Astrocyte (in vitro differentiated cells and primary cell): ENCODE results near the gene PDZD2. TPM values are rescaled to one million over a fixed set of nuclear protein-coding genes. Genes with fewer than 3 reads are reported as not detected.

ENCODE experiments used
- DNase-seq: peaks from one replicate; pipeline ENCODE4 v3.0.0-alpha.2; 2010; ENCODE audit warnings: low read depth
- FAIRE-seq: peaks from 2 replicates; lab custom pipeline; 2011; peaks lifted over from hg19 to GRCh38; lab: Jason Lieb, UNC
- H2AFZ ChIP-seq: 2 replicates; pipeline ENCODE4 v1.6.0; 2012; ENCODE audit warnings: low read depth, low read length, inconsistent platforms
- H3K27ac ChIP-seq: 2 replicates; pipeline ENCODE4 v1.5.1; 2011; ENCODE audit warnings: low read depth, low read length, inconsistent platforms
- H3K27me3 ChIP-seq: 2 replicates; pipeline ENCODE4 v1.6.0; 2011; ENCODE audit warnings: low read length, inconsistent platforms; ENCODE audit not compliant: insufficient read depth
- H3K36me3 ChIP-seq: 2 replicates; pipeline ENCODE4 v1.5.1; 2011; ENCODE audit warnings: low read length, inconsistent platforms; ENCODE audit not compliant: insufficient read depth
- H3K4me1 ChIP-seq: 2 replicates; pipeline ENCODE4 v1.5.1; 2011; ENCODE audit warnings: low read length, inconsistent platforms; ENCODE audit not compliant: insufficient read depth
- H3K4me2 ChIP-seq: 2 replicates; pipeline ENCODE4 v1.6.0; 2012; ENCODE audit warnings: low read length, inconsistent platforms
- H3K4me3 ChIP-seq: 2 replicates; pipeline ENCODE4 v1.5.1; 2011; ENCODE audit warnings: low read depth, mild to moderate bottlenecking, low read length, inconsistent platforms; ENCODE audit not compliant: insufficient read depth
- H3K79me2 ChIP-seq: 2 replicates; pipeline ENCODE4 v1.6.0; 2012; ENCODE audit warnings: mild to moderate bottlenecking, low read length, inconsistent platforms; ENCODE audit not compliant: insufficient read depth
- H3K9ac ChIP-seq: 2 replicates; pipeline ENCODE4 v1.6.0; 2012; ENCODE audit warnings: mild to moderate bottlenecking, low read length, inconsistent platforms
- H3K9me3 ChIP-seq: 2 replicates; pipeline ENCODE4 v1.5.1; 2012; ENCODE audit warnings: low read depth, mild to moderate bottlenecking, low read length, inconsistent platforms; ENCODE audit not compliant: insufficient read depth
- H4K20me1 ChIP-seq: 2 replicates; pipeline ENCODE4 v1.6.0; 2012; ENCODE audit warnings: low read length, inconsistent platforms; ENCODE audit not compliant: insufficient read depth
- H3K27ac Mint-ChIP-seq: one replicate; pipeline ENCODE4 v1.8.0; 2021; ENCODE audit warnings: mild to moderate bottlenecking, mixed read lengths; ENCODE audit not compliant: unreplicated experiment
- H3K27me3 Mint-ChIP-seq: one replicate; pipeline ENCODE4 v1.8.0; 2021; ENCODE audit warnings: low read depth, mixed read lengths; ENCODE audit not compliant: unreplicated experiment
- H3K36me3 Mint-ChIP-seq: one replicate; pipeline ENCODE4 v1.8.0; 2021; ENCODE audit warnings: low read depth, mixed read lengths; ENCODE audit not compliant: unreplicated experiment
- H3K4me1 Mint-ChIP-seq: one replicate; pipeline ENCODE4 v1.8.0; 2021; ENCODE audit warnings: low read depth, mixed read lengths; ENCODE audit not compliant: unreplicated experiment
- H3K4me3 Mint-ChIP-seq: one replicate; pipeline ENCODE4 v1.8.0; 2021; ENCODE audit warnings: mild to moderate bottlenecking, moderate library complexity, mixed read lengths; ENCODE audit not compliant: unreplicated experiment
- H3K9me3 Mint-ChIP-seq: one replicate; pipeline ENCODE4 v1.8.0; 2021; ENCODE audit warnings: mild to moderate bottlenecking, mixed read lengths; ENCODE audit not compliant: unreplicated experiment
- CTCF ChIP-seq: IDR thresholded peaks from 2 replicates; pipeline ENCODE4 v1.5.1; 2011; ENCODE audit warnings: low read depth, mild to moderate bottlenecking, inconsistent platforms, low read length, moderate library complexity; ENCODE audit not compliant: insufficient read depth
- EZH2 ChIP-seq: IDR thresholded peaks from 2 replicates; pipeline ENCODE4 v1.6.1; 2012; ENCODE audit warnings: mild to moderate bottlenecking, low read length, inconsistent platforms; ENCODE audit not compliant: insufficient read depth
- total RNA-seq: library from RNA; stranded (reverse); gene quantifications from 2 replicates; pipeline ENCODE4 v1.2.1, GENCODE V29; 2021

Gene PDZD2
- total RNA-seq, 1 donor from 2014 or later: 10.3 TPM

GRCh38 chr5:31767335-31768031, 128.6 kb downstream of the PDZD2 start:
- H3K4me3 ChIP-seq: no peak overlapping the region
- H3K4me2 ChIP-seq: no peak overlapping the region
- FAIRE-seq (no peak), DNase-seq (no peak)
- H3K9me3 ChIP-seq: no peaks in the 10 kb centered on the region
- Mint-ChIP-seq H3K9me3 (peaks cover 2% of the 10 kb centered on the region), H3K27ac (no peak overlapping the region), H3K36me3 (no peaks in the 10 kb centered on the region), H3K4me3 (no peak overlapping the region), H3K4me1 (no peaks in the 10 kb centered on the region), H3K27me3 (peaks cover 9% of the 10 kb centered on the region)
- H3K9ac ChIP-seq: no peak overlapping the region
- no peaks in the 10 kb centered on the region for H3K36me3 ChIP-seq
- peaks cover 7% of the 10 kb centered on the region for H3K27me3 ChIP-seq
- no peaks in the 10 kb centered on the region for H4K20me1 ChIP-seq
- no peak overlapping the region for H3K27ac ChIP-seq
- TF ChIP-seq CTCF: no peak
- TF ChIP-seq EZH2: no peak
- no peaks in the 10 kb centered on the region for H3K4me1 ChIP-seq
- H3K79me2 ChIP-seq: no peaks in the 10 kb centered on the region
- no peak overlapping the region for H2AFZ ChIP-seq

GRCh38 chr5:31768046-31768445, 129.1 kb downstream of the PDZD2 start:
- no peaks in the 10 kb centered on the region for H3K36me3 Mint-ChIP-seq
- H3K4me3 Mint-ChIP-seq: no peak overlapping the region
- no peaks in the 10 kb centered on the region for H3K79me2 ChIP-seq
- no peaks in the 10 kb centered on the region for H3K4me1 Mint-ChIP-seq
- peaks cover 7% of the 10 kb centered on the region for H3K27me3 ChIP-seq
- H3K27me3 Mint-ChIP-seq: peaks cover 9% of the 10 kb centered on the region
- peaks cover 2% of the 10 kb centered on the region for H3K9me3 Mint-ChIP-seq
- no peak overlapping the region for H3K4me2 ChIP-seq
- no peak overlapping the region for H3K4me3 ChIP-seq
- H3K9me3 ChIP-seq: no peaks in the 10 kb centered on the region
- TF ChIP-seq CTCF: no peak
- no peaks in the 10 kb centered on the region for H3K4me1 ChIP-seq
- no peaks in the 10 kb centered on the region for H4K20me1 ChIP-seq
- H2AFZ ChIP-seq: no peak overlapping the region
- DNase-seq (no peak), FAIRE-seq (no peak)
- no peak overlapping the region for H3K9ac ChIP-seq
- H3K27ac ChIP-seq: no peak overlapping the region
- H3K27ac Mint-ChIP-seq: no peak overlapping the region
- no peaks in the 10 kb centered on the region for H3K36me3 ChIP-seq

- H4K20me1 ChIP-seq: no peaks in the 10 kb centered on the region
- Mint-ChIP-seq H3K36me3 (no peaks in the 10 kb centered on the region), H3K9me3 (peaks cover 2% of the 10 kb centered on the region), H3K27me3 (peaks cover 9% of the 10 kb centered on the region), H3K27ac (no peak overlapping the region), H3K4me1 (no peaks in the 10 kb centered on the region), H3K4me3 (no peak overlapping the region)
- no peaks in the 10 kb centered on the region for H3K36me3 ChIP-seq
- no peak overlapping the region for H3K4me3 ChIP-seq
- no peaks in the 10 kb centered on the region for H3K9me3 ChIP-seq
- H3K4me2 ChIP-seq: no peak overlapping the region
- TF ChIP-seq CTCF (no peak), EZH2 (no peak)
- no peak overlapping the region for H3K27ac ChIP-seq
- H3K9ac ChIP-seq: no peak overlapping the region
- H3K79me2 ChIP-seq: no peaks in the 10 kb centered on the region
- H3K4me1 ChIP-seq: no peaks in the 10 kb centered on the region
- H3K27me3 ChIP-seq: peaks cover 9% of the 10 kb centered on the region
- H2AFZ ChIP-seq: no peak overlapping the region
- FAIRE-seq (no peak), DNase-seq (no peak)
Measured at GRCh38 chr5:31768784-31769183, 129.9 kb downstream of the PDZD2 start.
